Ishikawa (cell line): ENCODE data around the gene GAB2.

Source experiments
- EP300 ChIP-seq: IDR thresholded peaks from 2 replicates; pipeline ENCODE4 v1.6.1; 2012; ENCODE audit warnings: borderline replicate concordance
- REST ChIP-seq: IDR thresholded peaks from 2 replicates; pipeline ENCODE4 v1.6.1; 2012; ENCODE audit warnings: low read depth, mild to moderate bottlenecking
- TAF1 ChIP-seq: IDR thresholded peaks from 2 replicates; pipeline ENCODE4 v1.6.1; 2012; ENCODE audit warnings: low read depth, mild to moderate bottlenecking
- USF1 ChIP-seq: IDR thresholded peaks from 2 replicates; pipeline ENCODE4 v1.6.1; 2012
- YY1 ChIP-seq: IDR thresholded peaks from 2 replicates; pipeline ENCODE4 v1.6.1; 2012; ENCODE audit warnings: low read depth

- TF ChIP-seq REST, result no peak
- TF ChIP-seq TAF1, result no peak
- TF ChIP-seq USF1, result no peak
- TF ChIP-seq YY1, result no peak
- no peak for TF ChIP-seq EP300
Observed at GRCh38 chr11:78213526-78214330, 203.9 kb downstream of the GAB2 start.
